Fibroblast of mammary gland (primary cell): Measurements from ENCODE around the gene TMEM184B.

Experiments used
- DNase-seq: peaks from one replicate; pipeline ENCODE4 v3.0.0-alpha.2; 2010; ENCODE audit warnings: low read depth
- H3K4me3 ChIP-seq: 2 replicates; pipeline ENCODE4 v1.5.1; 2011; ENCODE audit warnings: low read depth, mild to moderate bottlenecking, low read length, moderate library complexity; ENCODE audit not compliant: control insufficient read depth
- CTCF ChIP-seq: conservative IDR thresholded peaks from 2 replicates; pipeline ENCODE4 v1.5.1; 2011; ENCODE audit warnings: low read depth, low read length, inconsistent platforms; ENCODE audit not compliant: control insufficient read depth, insufficient read depth

Gene TMEM184B

GRCh38 chr22:38312261-38312800 is 39.5 kb upstream of the TMEM184B start:
- no peak overlapping the region for H3K4me3 ChIP-seq
- TF ChIP-seq CTCF = no peak
- peak; percentile 58 for DNase-seq

DNA sequence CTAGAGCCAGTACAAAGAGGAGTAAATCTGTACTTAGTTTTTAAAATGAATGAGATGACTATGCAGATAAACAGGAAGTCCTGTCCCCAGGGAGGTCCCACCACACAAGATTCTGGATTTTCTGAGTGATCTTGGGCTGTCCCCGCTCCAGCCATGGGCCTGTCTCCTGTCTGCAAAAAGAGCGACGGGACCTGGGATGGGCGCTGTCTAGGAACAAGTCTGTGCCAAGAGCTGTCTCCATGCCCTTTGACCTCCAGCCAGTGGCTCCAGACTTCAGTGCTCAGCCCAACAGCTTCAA is 38.5 kb upstream of the TMEM184B start:
- no peak for TF ChIP-seq CTCF
- H3K4me3 ChIP-seq = no peak overlapping the region
- peak; percentile 65 for DNase-seq

DNA sequence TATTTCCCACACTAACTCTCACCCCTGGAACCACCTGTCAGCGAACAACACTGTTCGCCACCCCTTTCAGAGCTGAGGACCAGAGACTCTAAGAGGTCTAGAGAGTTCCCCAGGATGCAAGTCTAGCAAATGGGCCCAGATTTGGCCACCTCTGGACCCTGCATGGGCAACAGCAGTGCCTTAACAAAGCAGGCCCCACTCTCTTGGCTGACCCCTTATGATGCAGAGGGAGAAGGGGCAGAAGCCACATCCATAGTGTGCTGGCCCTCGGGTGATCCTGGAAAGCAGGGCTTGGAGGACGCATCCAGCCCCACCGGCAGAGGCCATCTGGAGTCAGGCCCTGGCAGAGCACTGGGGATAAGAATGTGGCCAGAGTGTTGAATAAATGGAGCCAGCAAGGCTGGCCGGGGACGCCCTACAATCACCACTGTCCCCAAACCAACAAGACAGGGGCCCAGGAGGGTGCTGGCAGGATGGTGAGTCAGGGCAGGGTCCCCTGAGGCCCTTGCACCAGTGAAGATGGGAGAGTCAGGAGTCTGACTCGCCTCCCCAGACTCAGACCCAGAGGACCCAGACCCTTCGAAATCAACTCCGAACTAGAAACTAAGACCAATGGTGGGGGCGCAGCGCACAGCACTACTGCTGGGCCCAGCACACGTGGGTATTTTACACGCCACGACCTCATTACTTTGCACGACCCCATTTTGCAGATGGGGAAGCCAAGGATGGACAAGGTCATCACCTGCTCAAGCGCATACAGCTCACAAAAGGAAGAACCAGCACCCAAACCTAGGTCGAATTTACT is 37.9 kb upstream of the TMEM184B start:
- DNase-seq = peak; percentile 52
- H3K4me3 ChIP-seq = no peak overlapping the region
- TF ChIP-seq CTCF = no peak

DNA sequence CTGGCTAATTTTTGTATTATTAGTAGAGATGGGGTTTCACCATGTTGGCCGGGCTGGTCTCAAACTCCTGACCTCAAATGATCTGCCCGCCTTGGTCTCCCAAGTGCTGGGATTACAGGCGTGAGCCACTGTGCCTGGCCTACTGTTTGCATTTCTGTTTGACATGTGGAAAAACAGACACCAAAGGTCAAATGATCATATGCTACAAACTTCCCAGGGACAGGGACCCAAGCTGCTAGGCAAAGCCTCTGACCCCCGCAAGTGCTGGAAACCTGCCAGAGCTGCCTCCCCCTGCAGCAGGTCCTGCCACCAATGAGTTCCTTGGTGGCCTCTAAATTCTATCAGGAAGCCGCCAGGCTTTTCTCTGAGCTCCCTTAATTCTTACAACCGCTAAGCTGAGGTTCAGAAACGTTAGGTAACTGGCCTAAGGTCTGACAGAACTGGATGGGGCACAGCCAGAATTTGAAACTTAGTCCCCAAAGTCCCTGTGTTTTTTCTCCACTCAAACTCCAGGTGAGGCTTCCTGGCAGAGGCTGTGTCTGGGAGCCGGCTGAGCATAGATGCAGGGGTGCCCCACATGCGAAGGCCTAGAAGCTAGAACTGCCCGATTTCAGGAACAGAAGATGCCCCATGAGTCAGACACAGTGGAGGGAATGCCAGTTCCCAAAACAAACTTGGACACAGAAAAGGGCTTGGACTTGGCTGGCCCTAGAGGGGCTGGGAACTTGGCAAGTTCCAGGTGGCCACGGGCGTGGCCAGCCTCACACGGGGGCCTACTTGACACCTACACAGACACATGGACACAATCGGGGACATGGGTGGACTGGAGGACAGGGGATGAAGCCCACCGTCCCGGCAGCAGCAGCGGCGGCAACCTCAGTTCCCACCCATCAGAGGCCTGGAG is 37.1 kb upstream of the TMEM184B start:
- no peak for TF ChIP-seq CTCF
- DNase-seq = peak; percentile 74
- H3K4me3 ChIP-seq = no peak overlapping the region

GRCh38 chr22:38308791-38309498 is 36.1 kb upstream of the TMEM184B start:
- no peak overlapping the region for H3K4me3 ChIP-seq
- DNase-seq = no peak
- no peak for TF ChIP-seq CTCF

GRCh38 chr22:38305471-38306448 is 33.0 kb upstream of the TMEM184B start:
- no peak overlapping the region for H3K4me3 ChIP-seq
- DNase-seq = peak; percentile 77
- no peak for TF ChIP-seq CTCF
